ENCODE measurements around the gene RALGAPA2.
A peak's percentile ranks its signal among the peaks of the same experiment; 100 is the strongest.
"Not testable (repeated sequence)": the region's sequence is repeated elsewhere in the genome, so short reads cannot be mapped to it uniquely, and the experiment has no call there.

RALGAPA2 gene

GRCh38 chr20:20363434-20363798, 349.0 kb downstream of the RALGAPA2 start:
- no peak for DNase-seq

GRCh38 chr20:20362774-20363433, 349.5 kb downstream of the RALGAPA2 start:
- DNase-seq, result peak; percentile 90

- peak; percentile 79 for DNase-seq
Observed at GRCh38 chr20:20360464-20360863, 352.0 kb downstream of the RALGAPA2 start.

- no peak for DNase-seq
Observed at GRCh38 chr20:20359628-20360027, 352.8 kb downstream of the RALGAPA2 start.

GRCh38 chr20:20358801-20359200, 353.6 kb downstream of the RALGAPA2 start:
- no peak for DNase-seq

- not testable (repeated sequence) for DNase-seq
Observed at GRCh38 chr20:20355503-20355902, 356.9 kb downstream of the RALGAPA2 start.

GRCh38 chr20:20353576-20353975, 358.9 kb downstream of the RALGAPA2 start:
- DNase-seq, result no peak

GRCh38 chr20:20344476-20344875, 368.0 kb downstream of the RALGAPA2 start:
- DNase-seq, result no peak

GRCh38 chr20:20343932-20344331, 368.5 kb downstream of the RALGAPA2 start:
- no peak for DNase-seq

Data from retina (tissue), 1 donor.